Smooth muscle cell of the brain vasculature (primary cell): ENCODE data around the gene RADIL.
"Not testable (repeated sequence)": the region's sequence is repeated elsewhere in the genome, so short reads cannot be mapped to it uniquely, and the experiment has no call there.

Experiments used
- DNase-seq: peaks from one replicate; pipeline ENCODE4 v3.0.0-alpha.2; 2012; ENCODE audit warnings: low read depth, low spot score

RADIL gene

GRCh38 chr7:4809091-4809591, 74.4 kb downstream of the RADIL start:
- DNase-seq, result no peak

- DNase-seq, result no peak
Measured at GRCh38 chr7:4808565-4808964, 75.0 kb downstream of the RADIL start.

- no peak for DNase-seq
Measured at GRCh38 chr7:4808026-4808425, 75.5 kb downstream of the RADIL start.

- DNase-seq, result no peak
Measured at GRCh38 chr7:4807598-4808016, 75.9 kb downstream of the RADIL start.

GRCh38 chr7:4806983-4807597, 76.4 kb downstream of the RADIL start:
- no peak for DNase-seq

GRCh38 chr7:4805984-4806300, 77.6 kb downstream of the RADIL start:
- DNase-seq, result no peak

- no peak for DNase-seq
Measured at GRCh38 chr7:4805110-4805983, 78.2 kb downstream of the RADIL start.

- DNase-seq, result no peak
Measured at GRCh38 chr7:4803397-4804241, 79.9 kb downstream of the RADIL start.

GRCh38 chr7:4802577-4802976, 80.9 kb downstream of the RADIL start:
- DNase-seq, result not testable (repeated sequence)

GRCh38 chr7:4801839-4802231, 81.7 kb downstream of the RADIL start:
- DNase-seq, result no peak

GRCh38 chr7:4800926-4801838, 82.3 kb downstream of the RADIL start:
- DNase-seq, result no peak

GRCh38 chr7:4800487-4800886, 83.0 kb downstream of the RADIL start:
- no peak for DNase-seq

GRCh38 chr7:4799508-4800268, 83.8 kb downstream of the RADIL start:
- no peak for DNase-seq

GRCh38 chr7:4798706-4799235, 84.7 kb downstream of the RADIL start:
- DNase-seq, result no peak

GRCh38 chr7:4797858-4798705, 85.4 kb downstream of the RADIL start:
- DNase-seq, result no peak

- DNase-seq, result no peak
Measured at GRCh38 chr7:4796453-4796852, 87.1 kb downstream of the RADIL start.

GRCh38 chr7:4794591-4795350, 88.7 kb downstream of the RADIL start:
- no peak for DNase-seq

GRCh38 chr7:4794171-4794570, 89.3 kb downstream of the RADIL start:
- not testable (repeated sequence) for DNase-seq
